IMR-90 (cell line): Measurements from ENCODE around the gene FGA.

Experiments used
- BHLHE40 ChIP-seq: fragments of 150-350 bp; IDR thresholded peaks from 2 replicates; pipeline ENCODE4 v1.6.1; 2016; ENCODE audit warnings: mild to moderate bottlenecking, low read depth, low read length
- CEBPB ChIP-seq: IDR thresholded peaks from 2 replicates; pipeline ENCODE4 v1.6.1; 2012; ENCODE audit warnings: low read depth, low read length, improper control_type of control experiment
- FOS ChIP-seq: fragments of 150-350 bp; IDR thresholded peaks from 2 replicates; pipeline ENCODE4 v1.6.1; 2016; ENCODE audit warnings: low read depth, low read length
- MXI1 ChIP-seq: IDR thresholded peaks from 2 replicates; pipeline ENCODE4 v1.6.1; 2012; ENCODE audit warnings: low read depth, mild to moderate bottlenecking, low read length, moderate library complexity, borderline replicate concordance
- NFE2L2 ChIP-seq: fragments of 150-350 bp; IDR thresholded peaks from 2 replicates; pipeline ENCODE4 v1.6.1; 2016; ENCODE audit warnings: low read depth, mild to moderate bottlenecking, low read length
- POLR2A ChIP-seq: IDR thresholded peaks from 2 replicates; pipeline ENCODE4 v1.6.1; 2012; ENCODE audit warnings: mild to moderate bottlenecking, low read depth, low read length
- RAD21 ChIP-seq: IDR thresholded peaks from 2 replicates; pipeline ENCODE4 v1.6.1; 2012; ENCODE audit warnings: low read length, improper control_type of control experiment
- RCOR1 ChIP-seq: IDR thresholded peaks from 2 replicates; pipeline ENCODE4 v1.6.1; 2012; ENCODE audit warnings: mild to moderate bottlenecking, low read length, improper control_type of control experiment; ENCODE audit not compliant: insufficient replicate concordance
- TF ChIP-seq, protein P1 (sequence below): fragments of 150-350 bp; IDR thresholded peaks from 2 replicates; pipeline ENCODE4 v1.6.1; 2016; ENCODE audit warnings: low read depth, mild to moderate bottlenecking, low read length, moderate library complexity, borderline replicate concordance
- TF ChIP-seq, protein P2 (sequence below): fragments of 150-350 bp; IDR thresholded peaks from 2 replicates; pipeline ENCODE4 v1.6.1; 2017; ENCODE audit warnings: mild to moderate bottlenecking, antibody characterized with exemption, low read length, low read depth
- TF ChIP-seq, protein P3 (sequence below): conservative IDR thresholded peaks from 2 replicates; pipeline ENCODE4 v1.5.1; 2012; ENCODE audit warnings: mild to moderate bottlenecking, low read depth, low read length, improper control_type of control experiment

DNA sequence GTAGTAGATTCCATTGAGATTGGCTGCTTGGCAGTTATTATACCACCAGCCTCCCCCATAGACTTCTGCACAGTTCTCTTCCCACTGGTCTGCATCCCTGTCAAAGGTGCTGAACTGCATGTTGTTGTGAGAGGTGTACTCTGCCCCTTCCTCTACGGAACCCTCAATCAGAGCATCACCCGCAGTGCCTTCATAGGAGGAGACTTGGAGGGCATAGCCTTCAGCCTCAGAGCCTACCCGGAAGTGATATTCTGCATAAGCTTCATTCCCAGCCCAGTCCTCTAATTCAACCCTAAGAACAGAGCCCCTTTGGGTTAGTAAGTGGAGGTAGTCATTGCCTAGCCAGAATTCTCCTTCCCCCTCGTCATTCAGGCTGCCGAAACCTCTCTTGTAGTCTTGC is 6.3 kb downstream of the FGA start:
- TF ChIP-seq, protein P1, sequence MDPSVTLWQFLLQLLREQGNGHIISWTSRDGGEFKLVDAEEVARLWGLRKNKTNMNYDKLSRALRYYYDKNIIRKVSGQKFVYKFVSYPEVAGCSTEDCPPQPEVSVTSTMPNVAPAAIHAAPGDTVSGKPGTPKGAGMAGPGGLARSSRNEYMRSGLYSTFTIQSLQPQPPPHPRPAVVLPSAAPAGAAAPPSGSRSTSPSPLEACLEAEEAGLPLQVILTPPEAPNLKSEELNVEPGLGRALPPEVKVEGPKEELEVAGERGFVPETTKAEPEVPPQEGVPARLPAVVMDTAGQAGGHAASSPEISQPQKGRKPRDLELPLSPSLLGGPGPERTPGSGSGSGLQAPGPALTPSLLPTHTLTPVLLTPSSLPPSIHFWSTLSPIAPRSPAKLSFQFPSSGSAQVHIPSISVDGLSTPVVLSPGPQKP: no peak
- TF ChIP-seq, protein P2, sequence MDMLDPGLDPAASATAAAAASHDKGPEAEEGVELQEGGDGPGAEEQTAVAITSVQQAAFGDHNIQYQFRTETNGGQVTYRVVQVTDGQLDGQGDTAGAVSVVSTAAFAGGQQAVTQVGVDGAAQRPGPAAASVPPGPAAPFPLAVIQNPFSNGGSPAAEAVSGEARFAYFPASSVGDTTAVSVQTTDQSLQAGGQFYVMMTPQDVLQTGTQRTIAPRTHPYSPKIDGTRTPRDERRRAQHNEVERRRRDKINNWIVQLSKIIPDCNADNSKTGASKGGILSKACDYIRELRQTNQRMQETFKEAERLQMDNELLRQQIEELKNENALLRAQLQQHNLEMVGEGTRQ: no peak
- TF ChIP-seq POLR2A: no peak
- TF ChIP-seq, protein P3, sequence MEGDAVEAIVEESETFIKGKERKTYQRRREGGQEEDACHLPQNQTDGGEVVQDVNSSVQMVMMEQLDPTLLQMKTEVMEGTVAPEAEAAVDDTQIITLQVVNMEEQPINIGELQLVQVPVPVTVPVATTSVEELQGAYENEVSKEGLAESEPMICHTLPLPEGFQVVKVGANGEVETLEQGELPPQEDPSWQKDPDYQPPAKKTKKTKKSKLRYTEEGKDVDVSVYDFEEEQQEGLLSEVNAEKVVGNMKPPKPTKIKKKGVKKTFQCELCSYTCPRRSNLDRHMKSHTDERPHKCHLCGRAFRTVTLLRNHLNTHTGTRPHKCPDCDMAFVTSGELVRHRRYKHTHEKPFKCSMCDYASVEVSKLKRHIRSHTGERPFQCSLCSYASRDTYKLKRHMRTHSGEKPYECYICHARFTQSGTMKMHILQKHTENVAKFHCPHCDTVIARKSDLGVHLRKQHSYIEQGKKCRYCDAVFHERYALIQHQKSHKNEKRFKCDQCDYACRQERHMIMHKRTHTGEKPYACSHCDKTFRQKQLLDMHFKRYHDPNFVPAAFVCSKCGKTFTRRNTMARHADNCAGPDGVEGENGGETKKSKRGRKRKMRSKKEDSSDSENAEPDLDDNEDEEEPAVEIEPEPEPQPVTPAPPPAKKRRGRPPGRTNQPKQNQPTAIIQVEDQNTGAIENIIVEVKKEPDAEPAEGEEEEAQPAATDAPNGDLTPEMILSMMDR: no peak
- TF ChIP-seq RCOR1: no peak
- no peak for TF ChIP-seq MXI1
- TF ChIP-seq BHLHE40: no peak
- no peak for TF ChIP-seq RAD21
- TF ChIP-seq FOS: no peak
- TF ChIP-seq CEBPB: no peak
- no peak for TF ChIP-seq NFE2L2
